8988T (cell line): ENCODE measurements around the gene CUBN.

Source experiments
- DNase-seq: peaks from one replicate; pipeline ENCODE4 v3.0.0; 2011

CUBN gene

DNA sequence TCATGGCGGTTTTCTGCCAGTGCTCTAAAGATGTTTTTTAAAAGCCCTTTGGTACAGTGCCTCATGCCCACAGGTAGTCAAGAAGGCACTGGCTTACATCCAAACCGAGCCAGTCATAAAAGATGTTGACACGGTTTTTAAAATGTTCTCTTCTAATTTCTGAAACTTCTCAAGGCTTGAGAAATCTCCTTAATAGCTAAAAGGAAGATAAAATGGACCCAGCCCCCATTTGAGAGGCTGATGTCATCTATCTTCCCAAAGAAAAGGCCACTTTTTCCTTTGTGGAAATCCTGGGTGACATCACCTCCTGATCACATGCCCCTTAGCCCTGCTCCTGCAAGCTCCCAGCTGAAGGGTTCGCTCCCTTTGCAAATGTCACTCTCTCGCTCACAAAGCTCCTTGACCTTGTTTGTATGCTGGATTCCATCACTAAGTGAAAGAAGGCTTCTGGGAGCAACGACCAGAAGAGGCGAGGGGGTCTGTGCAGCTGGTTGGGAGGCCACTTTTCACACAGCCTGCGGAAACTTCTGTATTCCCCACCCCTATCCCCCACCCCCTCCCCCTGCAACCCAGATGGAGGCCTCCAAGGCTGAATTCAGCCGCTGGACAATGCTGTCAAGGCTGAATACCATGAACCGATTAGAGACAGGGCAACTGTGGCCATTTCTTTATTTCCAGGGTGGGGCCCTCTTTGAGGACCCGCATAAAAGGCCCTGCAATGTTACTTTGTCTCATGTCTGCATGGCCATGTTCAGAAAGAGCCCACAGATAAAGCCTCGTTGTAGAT, 122.8 kb downstream of the CUBN start:
- DNase-seq: no peak

DNA sequence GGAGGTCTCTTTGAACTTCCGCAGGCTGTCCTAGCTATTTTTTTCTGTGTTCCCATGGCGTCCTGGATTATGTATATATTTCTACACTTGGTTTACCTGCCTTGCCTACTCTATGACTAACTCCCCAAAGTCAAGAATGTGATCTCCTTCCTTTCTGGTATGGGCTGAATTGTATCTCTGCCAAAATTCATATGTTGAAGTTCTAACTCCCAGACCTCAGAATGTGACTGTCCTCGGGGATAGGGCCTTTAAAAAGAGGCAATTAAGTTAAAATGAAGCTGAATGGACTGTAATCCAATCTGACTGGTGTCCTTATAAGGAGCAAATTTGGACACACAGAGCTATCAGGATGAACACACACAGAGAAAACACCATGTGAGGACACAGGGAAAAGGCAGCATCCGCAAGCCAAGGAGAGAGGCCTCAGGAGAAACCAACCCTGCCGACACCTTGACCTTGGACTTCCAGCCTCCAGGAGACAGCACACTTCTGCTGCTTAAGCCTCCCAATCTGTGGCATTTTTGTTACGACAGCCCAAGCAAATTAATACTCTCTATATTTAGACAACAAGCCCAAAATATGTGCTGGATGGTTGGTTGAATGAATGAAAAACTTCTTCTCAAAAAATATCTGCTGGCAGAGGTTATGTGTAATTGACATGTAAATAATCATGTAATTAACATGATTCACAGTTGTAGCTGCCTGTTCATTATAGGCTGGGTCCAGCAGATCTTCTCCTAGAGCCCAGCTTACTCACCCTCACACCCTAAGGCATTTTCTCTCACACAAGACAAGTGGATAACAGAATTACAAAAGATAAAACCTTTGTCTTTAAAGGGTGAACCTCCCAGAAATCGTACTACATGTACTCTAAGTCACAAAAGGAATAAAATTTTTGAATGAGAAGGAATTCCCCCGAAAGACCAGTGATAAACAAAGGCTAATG, 123.7 kb downstream of the CUBN start:
- DNase-seq: no peak

DNA sequence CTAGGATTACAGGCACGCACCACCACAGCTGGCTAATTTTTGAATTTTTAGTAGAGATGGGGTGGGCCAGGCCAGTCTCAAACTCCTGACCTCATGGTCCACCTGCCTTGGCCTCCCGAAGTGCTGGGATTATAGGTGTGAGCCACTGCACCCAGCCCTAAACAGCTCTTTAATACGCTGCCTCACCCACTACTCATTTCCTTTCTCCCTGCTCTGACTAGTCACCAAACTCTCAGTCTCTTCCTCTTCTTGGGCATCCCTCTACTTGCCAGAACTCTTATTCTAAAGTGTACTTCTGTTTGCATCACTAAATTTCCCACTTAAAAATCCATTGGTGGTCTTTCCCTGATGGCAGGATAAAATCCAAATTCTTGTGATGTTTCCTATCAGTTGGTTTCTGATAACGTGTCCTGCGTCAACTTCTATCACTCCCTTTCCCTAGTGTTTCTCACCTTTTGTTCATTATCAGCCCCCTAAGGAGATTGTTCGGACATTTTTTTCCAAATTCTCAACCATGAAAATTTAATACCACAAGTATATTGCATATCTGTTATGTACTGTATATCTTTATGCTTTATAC, 124.7 kb downstream of the CUBN start:
- no peak for DNase-seq

DNA sequence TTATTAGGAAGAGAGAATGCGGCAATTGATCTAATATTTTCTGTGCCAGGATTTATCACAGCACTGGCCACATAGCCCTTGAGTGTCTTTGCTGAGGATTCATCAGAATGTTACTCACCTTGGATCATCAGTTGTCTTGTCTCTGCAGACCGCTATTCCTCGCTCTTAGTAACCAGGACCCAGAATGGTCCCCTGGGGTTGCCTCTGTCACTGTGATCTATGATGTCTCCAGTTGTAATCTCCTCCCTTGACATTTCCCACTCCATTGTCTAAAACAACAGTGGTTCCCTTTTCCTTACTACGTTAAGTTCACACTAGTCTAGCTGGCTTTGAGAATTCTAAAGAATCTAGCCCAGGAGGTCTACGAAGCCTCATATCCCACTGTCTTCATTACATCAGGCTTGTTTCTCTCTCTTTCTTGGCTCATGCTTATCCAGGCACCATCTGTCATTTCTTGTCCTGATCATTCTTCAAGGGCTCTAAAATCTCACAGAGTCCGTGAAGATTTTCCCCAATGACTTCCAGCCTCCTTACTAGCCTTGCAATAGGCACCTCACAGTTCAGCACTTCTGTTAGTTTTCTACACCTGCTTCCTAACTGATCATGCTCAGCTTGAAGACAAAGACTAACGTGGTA, 125.8 kb downstream of the CUBN start:
- DNase-seq: no peak

DNA sequence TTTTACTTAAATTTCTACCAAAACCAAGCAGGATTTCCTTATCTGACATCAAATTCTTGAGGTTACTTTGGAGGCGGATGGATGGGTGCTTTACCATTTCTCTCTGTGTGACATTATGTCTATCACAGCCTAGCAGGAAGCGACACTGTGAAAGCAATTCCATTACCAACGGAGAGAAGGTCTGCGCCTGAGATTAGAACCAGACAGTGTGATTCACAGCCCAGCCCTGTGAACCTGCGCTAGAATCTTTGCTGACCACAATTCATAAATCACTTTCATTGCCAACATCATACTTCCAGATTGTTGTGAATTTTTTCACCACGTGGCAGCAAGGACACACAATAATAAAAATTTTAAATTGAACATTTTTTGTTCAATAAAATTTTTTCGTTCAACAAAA, 126.5 kb downstream of the CUBN start:
- DNase-seq: no peak

DNA sequence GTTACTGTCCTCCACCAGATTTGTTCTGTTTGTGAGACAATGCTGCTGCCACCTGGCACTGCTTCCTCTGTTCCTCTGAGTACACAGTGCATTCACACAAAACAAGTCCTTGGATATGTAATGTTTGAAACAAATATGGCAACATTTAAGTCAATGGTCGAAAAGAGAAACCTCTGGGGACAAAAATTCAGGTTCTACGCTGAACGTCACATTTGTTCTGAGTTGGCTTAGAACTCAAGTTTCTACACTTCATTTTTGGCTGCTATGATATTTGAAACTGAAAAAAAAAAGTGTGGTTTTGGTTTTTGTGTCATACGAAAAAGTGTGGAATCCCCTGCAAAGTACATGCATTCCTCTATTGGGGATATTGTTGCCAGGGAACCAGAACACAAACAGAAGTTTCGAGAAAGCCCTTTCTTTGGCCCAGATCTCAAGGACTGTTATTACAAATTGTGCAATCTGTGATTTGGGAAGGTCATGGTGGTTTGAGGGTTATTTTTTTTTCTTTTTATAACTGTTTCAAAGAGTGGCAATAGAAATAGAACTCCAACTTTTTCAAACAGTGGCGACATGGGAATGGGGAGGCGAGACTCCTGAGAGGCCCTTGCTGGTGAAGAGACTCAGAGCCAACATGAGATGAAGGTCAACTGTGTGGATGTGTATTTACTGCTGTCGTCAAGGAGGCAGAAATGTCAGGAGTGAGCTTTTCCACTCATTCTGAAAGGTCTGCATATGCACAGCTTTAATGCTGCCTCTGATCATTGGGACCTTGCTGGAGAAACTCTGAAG, 127.5 kb downstream of the CUBN start:
- no peak for DNase-seq

DNA sequence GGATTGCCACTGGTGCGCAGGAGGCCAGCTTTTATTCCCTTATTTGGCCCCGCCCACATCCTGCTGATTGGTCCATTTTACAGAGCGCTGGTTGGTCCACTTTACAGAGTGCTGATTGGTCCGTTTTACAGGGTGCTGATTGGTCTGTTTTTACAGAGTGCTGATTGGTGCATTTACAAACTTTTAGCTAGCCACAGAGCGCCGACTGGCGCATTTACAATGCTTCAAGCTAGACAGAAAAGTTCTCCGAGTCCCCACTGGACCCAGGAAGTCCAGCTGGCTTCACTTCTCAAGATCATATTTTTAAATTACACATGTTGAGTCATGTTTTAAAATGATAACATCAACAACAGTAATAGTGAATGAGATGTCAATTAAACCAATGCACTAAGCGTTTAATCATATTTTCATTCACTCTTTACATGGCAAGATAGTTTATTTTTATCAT, 128.3 kb downstream of the CUBN start:
- no peak for DNase-seq

DNA sequence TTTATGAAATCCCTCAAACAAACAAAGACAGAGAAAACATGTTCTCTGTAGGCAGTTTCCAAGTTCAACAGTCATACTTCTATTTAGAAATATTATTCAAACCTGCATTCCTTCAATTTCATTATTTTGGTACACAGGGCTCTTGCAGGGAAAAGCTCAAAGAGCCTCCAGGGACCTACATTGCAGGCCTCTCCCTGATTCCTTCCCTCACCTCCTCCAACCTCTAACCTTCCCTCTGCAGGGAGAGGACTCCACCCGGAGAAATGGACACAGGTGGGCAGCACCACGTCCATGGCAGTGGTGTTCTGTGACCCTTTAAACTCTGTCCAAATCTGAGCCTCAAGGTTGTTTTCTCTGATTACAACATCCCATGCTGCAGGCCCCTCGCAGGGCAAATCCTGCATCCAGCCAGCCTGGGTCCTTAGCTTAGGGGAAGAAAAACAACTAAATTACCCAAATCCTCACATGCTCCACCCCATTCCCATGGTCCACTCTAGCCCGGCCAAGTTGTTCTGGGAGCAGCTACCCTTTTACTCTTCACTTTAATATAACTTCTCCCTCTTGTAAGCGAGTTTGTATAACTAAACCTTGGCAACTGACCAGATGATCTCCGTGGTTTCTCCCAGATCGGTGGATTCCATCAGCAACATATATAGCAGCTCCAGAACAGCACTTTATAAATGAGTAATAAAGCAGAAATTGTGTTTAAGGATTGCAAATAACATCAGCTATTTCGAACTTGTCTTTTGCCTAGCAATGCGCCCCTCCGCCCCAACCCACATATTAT, 129.8 kb downstream of the CUBN start:
- DNase-seq: no peak

DNA sequence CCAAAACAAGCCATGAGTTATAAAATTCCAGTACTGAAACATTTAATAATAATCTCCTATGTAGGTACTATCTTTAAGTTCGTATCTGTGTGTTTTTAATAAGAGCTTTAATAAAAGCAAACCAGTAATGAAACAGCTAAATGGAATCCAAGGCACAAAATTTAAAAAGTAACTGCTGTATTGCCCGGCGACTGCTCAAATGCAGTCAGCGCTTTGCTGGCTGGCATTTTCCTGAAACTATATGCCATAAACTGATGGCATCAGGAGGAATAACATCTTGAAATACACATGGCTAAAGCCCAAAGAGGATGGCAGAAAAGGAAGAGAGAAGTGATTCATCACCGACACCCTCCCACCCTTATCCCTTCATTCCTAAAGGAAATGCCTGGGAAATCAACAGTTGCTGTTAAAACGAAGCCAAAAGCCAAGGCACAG, 133.1 kb downstream of the CUBN start:
- no peak for DNase-seq

DNA sequence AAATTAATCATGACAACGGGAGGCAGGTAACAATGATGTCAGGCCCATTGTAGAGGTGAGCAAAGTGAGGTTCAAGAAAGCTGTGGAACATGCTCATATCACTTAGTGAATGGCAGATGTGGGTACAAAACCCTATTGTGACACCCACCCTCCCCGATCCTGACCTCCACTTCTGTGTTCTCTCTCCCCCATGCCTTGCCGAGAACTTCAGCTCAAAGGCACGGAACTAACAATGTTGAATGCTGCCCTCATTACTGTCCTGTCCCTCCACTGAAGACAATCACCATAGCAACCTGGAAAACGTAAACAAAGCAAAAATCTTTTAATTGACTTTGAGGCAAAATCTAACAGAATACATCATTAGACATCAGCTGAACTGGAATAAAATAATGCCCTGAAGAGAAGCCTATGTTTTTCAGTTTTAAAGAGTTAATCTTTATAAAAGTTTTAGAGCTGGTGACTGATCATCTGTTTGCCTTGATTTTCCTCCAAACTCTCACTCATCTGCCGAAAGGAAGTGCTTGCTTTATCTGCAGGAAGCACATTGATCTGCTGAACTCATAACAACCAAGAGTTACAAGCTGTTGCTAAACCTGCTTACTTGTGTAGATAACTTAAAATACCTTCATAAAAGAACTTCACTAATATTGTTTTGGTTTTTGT, 133.6 kb downstream of the CUBN start:
- DNase-seq: no peak

DNA sequence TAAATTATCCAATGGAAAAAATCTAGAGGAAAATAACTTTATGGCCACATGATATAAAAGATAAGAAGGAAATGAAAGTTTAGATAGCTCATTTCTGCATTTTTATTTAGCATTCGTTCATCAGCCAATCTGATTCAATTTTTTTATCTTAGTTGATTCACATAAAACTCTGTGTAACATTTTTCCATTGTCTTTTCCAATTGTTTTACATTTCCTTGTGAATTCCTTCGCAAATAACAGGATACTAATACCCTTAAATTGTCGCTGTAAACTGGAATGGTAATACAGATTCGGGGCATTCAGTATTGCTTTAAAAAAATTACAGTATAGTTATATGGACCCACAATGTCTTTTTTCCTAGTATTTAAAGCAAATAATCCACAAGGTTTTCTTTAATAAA, 136.4 kb downstream of the CUBN start:
- no peak for DNase-seq

DNA sequence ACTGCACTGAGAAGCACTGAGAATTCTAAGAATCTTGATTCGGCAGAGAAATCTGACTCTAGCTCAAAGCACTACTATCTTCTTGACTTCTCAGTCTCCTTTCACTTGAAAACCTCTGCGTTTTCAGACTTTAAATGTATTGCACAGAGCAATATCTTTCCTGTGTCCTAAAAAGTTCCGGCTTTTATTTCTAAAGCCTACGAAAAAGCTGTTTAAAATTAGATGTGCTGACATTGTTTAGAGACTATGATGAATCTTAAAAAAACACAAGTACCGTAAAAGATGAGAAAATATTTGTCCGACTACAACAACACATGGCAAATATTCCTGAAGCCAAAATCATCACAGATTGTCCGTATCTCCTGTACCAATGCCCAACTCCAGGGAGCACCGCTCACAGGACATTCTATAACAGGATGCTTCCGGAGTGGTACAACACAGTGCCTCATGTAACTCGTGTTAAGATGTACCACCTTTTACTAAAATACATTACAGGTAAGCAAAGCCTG, 136.9 kb downstream of the CUBN start:
- no peak for DNase-seq

DNA sequence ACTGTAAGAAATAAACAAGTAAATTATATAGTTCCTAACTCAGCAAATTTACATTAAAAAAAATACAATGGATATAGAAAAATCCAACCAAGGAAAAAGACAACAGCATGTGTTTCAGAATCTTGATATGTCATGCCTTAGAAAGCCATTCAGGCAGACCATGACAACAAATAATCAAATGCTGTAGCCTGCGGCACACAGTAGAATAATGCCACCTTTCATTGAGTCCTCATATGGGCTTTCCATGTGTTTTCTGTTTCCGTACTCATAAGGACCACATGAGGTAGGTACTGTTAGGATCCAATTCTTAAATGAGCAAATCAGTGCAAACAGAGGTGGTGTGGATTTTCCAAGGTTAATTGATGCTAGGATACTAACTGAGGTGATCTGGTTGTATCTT, 138.6 kb downstream of the CUBN start:
- DNase-seq: no peak

DNA sequence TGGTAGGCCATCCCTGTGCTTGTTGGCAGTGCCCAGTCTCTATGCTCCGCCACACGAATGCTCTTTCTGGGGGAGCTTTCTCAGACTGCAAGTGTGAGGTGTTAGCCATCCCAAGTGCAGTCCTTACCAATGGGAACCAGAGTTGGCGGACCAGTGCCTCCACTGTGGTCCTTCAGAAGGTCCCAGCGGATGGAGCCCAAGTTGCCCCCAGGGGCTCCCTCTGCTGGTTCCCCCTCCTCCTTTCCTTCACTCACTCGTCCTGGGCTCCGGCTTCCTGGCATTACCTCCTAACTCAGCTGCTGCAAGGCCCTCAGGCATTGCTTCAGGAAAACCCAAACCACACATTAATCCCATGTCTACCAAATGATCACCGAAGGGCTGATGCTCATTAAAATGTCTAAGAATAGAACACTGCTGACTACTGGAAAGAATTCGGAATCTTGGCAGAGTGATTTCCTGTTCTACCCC, 139.8 kb downstream of the CUBN start:
- no peak for DNase-seq

DNA sequence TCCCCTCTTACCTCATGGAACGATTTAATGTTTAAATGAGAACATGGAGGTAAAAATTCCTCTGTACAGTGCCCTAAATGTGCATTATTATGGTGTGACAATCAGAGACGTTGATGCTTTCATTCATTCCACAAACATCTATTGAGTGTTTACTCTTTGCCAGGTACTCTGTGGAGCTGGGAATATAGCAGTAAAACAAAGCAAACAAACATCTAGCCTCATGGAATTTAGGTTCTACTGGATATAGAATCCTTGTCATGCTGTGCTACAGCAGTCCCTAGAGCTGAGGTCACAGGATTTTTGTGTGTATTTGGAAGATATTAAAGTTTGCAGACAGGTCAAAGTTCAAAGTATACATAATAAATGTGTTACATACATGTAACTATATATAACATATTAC, 140.7 kb downstream of the CUBN start:
- no peak for DNase-seq

DNA sequence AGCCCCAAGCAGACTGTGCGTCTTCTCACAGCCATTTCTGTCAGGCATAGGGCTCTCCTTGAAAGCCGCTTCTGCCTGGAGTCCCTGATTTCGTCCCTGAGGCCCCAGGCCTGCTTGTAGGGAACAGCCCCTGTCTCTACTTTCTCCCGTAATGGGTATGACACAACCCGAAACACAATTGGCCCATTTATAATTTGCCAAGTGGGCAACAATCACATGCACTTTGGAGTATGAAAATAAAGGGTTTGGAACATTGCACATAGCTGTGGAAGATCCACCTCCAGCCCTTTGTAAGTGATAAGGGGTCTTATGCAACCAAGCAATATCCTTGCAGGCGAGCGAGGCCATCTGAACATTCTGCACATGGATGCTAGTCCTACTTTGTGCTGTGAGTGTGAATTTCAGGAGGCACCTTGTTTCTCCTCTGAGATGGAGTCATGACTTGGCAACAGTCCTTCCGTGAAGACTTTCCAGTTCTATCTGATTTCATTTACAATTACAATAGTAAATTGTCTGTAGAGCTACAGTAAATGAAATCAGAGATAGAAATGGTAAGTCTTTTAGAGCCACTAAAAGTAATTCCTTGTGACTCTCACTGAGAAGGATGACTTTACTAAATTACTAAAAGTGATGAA, 141.5 kb downstream of the CUBN start:
- DNase-seq: no peak

DNA sequence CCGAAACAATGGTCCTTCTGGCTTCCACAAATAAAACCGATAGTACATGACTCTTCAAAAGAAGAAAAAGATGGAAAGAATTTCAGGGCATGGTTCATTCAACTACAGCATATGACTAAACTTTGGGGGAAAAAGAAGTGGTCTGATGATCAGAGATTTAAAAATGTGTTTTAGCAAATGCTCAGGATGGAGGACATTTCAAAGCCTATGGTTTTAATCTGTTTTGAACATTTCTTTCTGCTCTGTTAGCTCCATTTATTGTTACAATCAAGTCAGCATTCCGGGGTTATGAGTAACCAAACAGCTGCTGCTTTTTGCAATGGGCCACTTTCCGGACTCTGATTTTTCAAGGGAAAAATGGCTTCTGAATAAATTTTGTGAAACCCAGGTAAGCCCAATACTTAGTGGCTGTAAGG, 142.4 kb downstream of the CUBN start:
- no peak for DNase-seq

DNA sequence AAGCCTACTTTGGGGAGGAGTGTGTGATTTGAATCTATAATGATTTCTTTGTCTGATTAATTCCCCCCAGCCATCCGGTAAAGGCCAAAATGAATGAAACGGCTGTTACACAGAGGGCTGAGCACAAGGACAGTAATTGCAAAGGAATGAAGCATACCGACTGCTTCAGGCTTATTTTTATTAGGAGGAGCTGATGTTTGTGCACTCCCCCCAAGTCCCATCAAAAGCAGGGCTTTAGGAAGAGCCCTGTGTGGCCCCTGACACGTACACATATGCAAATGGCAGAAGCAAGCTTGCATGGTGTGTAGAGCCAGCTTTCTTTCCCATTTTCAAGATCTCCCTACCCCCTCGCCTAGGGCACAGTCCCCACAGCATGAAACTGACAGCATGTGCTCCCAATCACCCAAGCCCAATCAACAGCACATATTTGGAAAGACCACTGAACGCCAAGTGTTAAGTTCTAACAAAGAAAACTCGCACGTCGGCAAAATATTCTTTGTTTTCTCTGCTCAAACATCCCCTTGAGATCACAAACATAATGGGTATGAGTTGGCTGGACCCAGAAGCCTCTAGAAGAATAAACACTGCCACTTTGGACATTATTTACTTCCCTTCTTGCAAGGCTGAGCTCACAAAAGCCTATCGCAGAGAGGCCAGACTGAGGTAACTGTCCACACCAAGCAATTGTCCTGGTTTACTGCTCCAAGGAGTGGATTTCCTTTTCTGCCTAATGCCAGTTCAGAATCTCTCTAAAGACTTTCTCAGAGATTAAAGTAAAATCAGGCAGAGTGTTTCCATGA, 143.0 kb downstream of the CUBN start:
- DNase-seq: no peak

DNA sequence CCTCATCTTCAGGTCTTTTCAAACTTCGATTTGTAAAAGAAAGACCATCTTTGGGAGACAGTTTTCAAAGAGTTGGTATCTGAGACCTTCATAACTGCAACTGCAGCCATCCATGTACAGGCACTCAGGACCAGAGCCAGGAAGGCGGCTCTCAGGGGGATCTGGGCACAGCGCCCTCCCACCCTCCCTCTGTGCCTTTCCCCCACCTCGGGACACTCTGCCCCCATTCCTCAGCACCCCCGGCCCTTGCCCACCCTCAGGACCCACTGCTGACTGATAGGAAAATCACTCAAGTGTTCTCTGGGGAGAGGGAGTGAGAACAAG, 143.6 kb downstream of the CUBN start:
- DNase-seq: no peak
